ENCODE measurements around the gene IQSEC1. TPM values are rescaled to one million over a fixed set of nuclear protein-coding genes. Genes with fewer than 3 reads are reported as not detected.

The IQSEC1 gene
- total and polyA plus RNA-seq, 2 donors (not counting 3 experiments of a cell fraction or from before 2014, with no cell fraction given), result 5.2 to 18.0 TPM

DNA sequence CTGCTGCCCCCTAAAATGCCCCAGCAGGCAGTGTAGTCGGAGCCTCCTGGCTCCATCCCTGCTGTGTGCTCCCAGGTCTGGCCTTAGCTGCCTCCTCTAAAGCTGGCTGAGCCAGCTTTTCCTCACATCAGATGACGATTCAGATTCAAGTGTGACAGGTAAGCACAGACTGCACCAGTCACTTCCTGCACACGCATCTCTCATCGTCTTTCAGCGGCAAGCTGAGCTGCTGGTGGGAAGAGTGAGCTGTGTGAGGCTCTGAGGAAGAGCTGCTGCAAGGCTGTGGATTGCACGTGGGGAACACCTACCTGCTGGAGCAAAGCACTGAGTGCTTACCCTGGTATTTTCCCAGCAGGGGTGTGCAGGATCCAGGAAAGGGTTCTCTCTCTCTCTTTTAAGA is 143.4 kb downstream of the IQSEC1 start:
- BruUV-seq (replicated peaks), result no TSS peak
- TF ChIP-seq MYC (IDR thresholded peaks at IDR 0.05; ENCODE audit: low read depth, low read length) (no peak), EZH2 (IDR thresholded peaks at IDR 0.05; ENCODE audit: borderline replicate concordance, low read depth, low read length, severe bottlenecking) (no peak), FOS (IDR thresholded peaks at IDR 0.05; ENCODE audit: borderline replicate concordance, insufficient read depth, low read length) (no peak)
- TF ChIP-seq, protein P1, sequence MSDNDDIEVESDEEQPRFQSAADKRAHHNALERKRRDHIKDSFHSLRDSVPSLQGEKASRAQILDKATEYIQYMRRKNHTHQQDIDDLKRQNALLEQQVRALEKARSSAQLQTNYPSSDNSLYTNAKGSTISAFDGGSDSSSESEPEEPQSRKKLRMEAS (IDR thresholded peaks at IDR 0.05; ENCODE audit: insufficient read depth, insufficient read length), result no peak
- FAIRE-seq (no peak), DNase-seq (ENCODE audit: low read depth, low spot score) (no peak)
- no peak overlapping the region for H3K9ac ChIP-seq (replicated peaks; ENCODE audit: extremely low read depth, insufficient read depth, low read length)
- no peaks in the 10 kb centered on the region for H4K20me1 ChIP-seq (replicated peaks; ENCODE audit: control insufficient read depth, extremely low read depth, insufficient read depth, low read length)
- no peaks in the 10 kb centered on the region for H3K4me1 ChIP-seq (ENCODE audit: control insufficient read depth, extremely low read depth, insufficient read depth, low read length)
- dilution Hi-C loops (cut with MboI; ENCODE audit: extremely low pct_ligation_motif_present, low sequenced_read_pairs), result no loop called here
- no peak overlapping the region for H3K27ac ChIP-seq (ENCODE audit: insufficient read depth, low read depth, low read length)
- intact Hi-C loops (cut with micrococcal nuclease), result no loop called here
- H3K79me2 ChIP-seq (ENCODE audit: control insufficient read depth, insufficient read depth, low read length), result no peaks in the 10 kb centered on the region
- CTCF ChIA-PET, result interaction anchor here (1.1 kb wide), 1 partner anchor 55 kb away, joined by 4 read pairs; no protein-coding TSS in a partner anchor
- no peaks in the 10 kb centered on the region for H3K9me1 ChIP-seq (replicated peaks; ENCODE audit: control insufficient read depth, extremely low read depth, insufficient read depth, low read length)
- no peaks in the 10 kb centered on the region for H3K27me3 ChIP-seq (ENCODE audit: control insufficient read depth in 2 of 2, insufficient read depth in 2 of 2, low read length in 2 of 2)
- POLR2A ChIA-PET, result no interaction called here
- H3K4me2 ChIP-seq (ENCODE audit: insufficient read depth, low read length), result no peak overlapping the region
- H2AFZ ChIP-seq (ENCODE audit: low read depth, low read length), result no peak overlapping the region
- H3K9me3 ChIP-seq (replicated peaks; ENCODE audit: control insufficient read depth, insufficient read depth, low read length), result no peaks in the 10 kb centered on the region
- peaks cover 0 to 10% of the 10 kb centered on the region in 2 experiments for H3K36me3 ChIP-seq (ENCODE audit: control insufficient read depth in 2 of 2, extremely low read depth in 1 of 2, insufficient read depth in 2 of 2, low read length in 2 of 2)
- no peak overlapping the region for H3K4me3 ChIP-seq (replicated peaks in 1 of 3; ENCODE audit: insufficient read depth in 1 of 3, low read depth in 1 of 3, low read length in 3 of 3)

DNA sequence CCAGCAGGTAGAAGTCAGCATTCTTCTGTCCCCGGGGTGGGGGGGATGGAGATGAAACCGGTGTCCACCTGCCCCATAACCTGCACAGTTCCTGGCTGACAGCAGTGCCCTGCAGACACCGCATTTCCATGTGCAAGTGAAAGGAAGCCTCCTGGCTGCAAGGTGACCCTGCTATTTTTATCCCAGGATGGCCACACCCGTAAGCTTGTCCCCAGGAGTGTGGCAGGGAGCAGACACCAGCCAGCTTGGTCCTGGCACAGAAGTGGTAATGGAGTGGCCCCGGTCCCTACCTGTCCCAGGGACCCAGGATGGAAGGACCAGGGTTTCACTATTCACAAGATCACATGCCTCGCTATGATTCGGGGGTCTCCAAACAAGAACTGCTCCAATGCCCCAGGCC is 146.6 kb downstream of the IQSEC1 start:
- Histone ChIP-seq H3K9ac (replicated peaks; ENCODE audit: extremely low read depth, insufficient read depth, low read length) (no peak overlapping the region), H3K4me2 (ENCODE audit: insufficient read depth, low read length) (no peak overlapping the region), H3K27ac (ENCODE audit: insufficient read depth, low read depth, low read length) (no peak overlapping the region), H3K9me1 (replicated peaks; ENCODE audit: control insufficient read depth, extremely low read depth, insufficient read depth, low read length) (no peaks in the 10 kb centered on the region), H3K79me2 (ENCODE audit: control insufficient read depth, insufficient read depth, low read length) (no peaks in the 10 kb centered on the region), H3K4me1 (ENCODE audit: control insufficient read depth, extremely low read depth, insufficient read depth, low read length) (peaks cover 17% of the 10 kb centered on the region), H3K36me3 (ENCODE audit: control insufficient read depth in 2 of 2, extremely low read depth in 1 of 2, insufficient read depth in 2 of 2, low read length in 2 of 2) (peaks cover 0 to 9% of the 10 kb centered on the region in 2 experiments), H3K27me3 (ENCODE audit: control insufficient read depth in 2 of 2, insufficient read depth in 2 of 2, low read length in 2 of 2) (no peaks in the 10 kb centered on the region), H3K4me3 (replicated peaks in 1 of 3; ENCODE audit: insufficient read depth in 1 of 3, low read depth in 1 of 3, low read length in 3 of 3) (no peak overlapping the region), H2AFZ (ENCODE audit: low read depth, low read length) (no peak overlapping the region), H4K20me1 (replicated peaks; ENCODE audit: control insufficient read depth, extremely low read depth, insufficient read depth, low read length) (no peaks in the 10 kb centered on the region), H3K9me3 (replicated peaks; ENCODE audit: control insufficient read depth, insufficient read depth, low read length) (no peaks in the 10 kb centered on the region)
- TF ChIP-seq FOS (IDR thresholded peaks at IDR 0.05; ENCODE audit: borderline replicate concordance, insufficient read depth, low read length), result no peak
- no peak for TF ChIP-seq GATA2 (IDR thresholded peaks at IDR 0.05; ENCODE audit: insufficient read depth, insufficient read length, low read depth, low read length)
- TF ChIP-seq POLR2A (IDR thresholded peaks at IDR 0.05; ENCODE audit: low read depth, low read length), result no peak
- no peak for TF ChIP-seq MYC (IDR thresholded peaks at IDR 0.05; ENCODE audit: low read depth, low read length)
- no peak for TF ChIP-seq POLR2AphosphoS5 (IDR thresholded peaks at IDR 0.05; ENCODE audit: insufficient read depth, low read depth, low read length)
- no peak for TF ChIP-seq JUN (IDR thresholded peaks at IDR 0.05; ENCODE audit: borderline replicate concordance, insufficient read depth, insufficient read length, low read depth)
- TF ChIP-seq, protein P1 (IDR thresholded peaks at IDR 0.05; ENCODE audit: insufficient read depth, insufficient read length), result no peak
- no peak for TF ChIP-seq EZH2 (IDR thresholded peaks at IDR 0.05; ENCODE audit: borderline replicate concordance, low read depth, low read length, severe bottlenecking)
- TF ChIP-seq, protein P2, sequence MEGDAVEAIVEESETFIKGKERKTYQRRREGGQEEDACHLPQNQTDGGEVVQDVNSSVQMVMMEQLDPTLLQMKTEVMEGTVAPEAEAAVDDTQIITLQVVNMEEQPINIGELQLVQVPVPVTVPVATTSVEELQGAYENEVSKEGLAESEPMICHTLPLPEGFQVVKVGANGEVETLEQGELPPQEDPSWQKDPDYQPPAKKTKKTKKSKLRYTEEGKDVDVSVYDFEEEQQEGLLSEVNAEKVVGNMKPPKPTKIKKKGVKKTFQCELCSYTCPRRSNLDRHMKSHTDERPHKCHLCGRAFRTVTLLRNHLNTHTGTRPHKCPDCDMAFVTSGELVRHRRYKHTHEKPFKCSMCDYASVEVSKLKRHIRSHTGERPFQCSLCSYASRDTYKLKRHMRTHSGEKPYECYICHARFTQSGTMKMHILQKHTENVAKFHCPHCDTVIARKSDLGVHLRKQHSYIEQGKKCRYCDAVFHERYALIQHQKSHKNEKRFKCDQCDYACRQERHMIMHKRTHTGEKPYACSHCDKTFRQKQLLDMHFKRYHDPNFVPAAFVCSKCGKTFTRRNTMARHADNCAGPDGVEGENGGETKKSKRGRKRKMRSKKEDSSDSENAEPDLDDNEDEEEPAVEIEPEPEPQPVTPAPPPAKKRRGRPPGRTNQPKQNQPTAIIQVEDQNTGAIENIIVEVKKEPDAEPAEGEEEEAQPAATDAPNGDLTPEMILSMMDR (IDR thresholded peaks at IDR 0.05; ENCODE audit: extremely low read depth in 1 of 2, insufficient read depth in 1 of 2, low read depth in 1 of 2, low read length in 2 of 2), result no peak
- CTCF ChIA-PET, result no interaction called here
- DNase-seq (ENCODE audit: low read depth, low spot score) (no peak), FAIRE-seq (no peak)
- POLR2A ChIA-PET, result no interaction called here
- no TSS peak for BruUV-seq (replicated peaks)
- intact Hi-C loops (cut with micrococcal nuclease), result no loop called here
- dilution Hi-C loops (cut with MboI; ENCODE audit: extremely low pct_ligation_motif_present, low sequenced_read_pairs), result no loop called here
